IPS-18c (cell line): ENCODE data around the gene FAM117A.
"Not testable (repeated sequence)": the region's sequence is repeated elsewhere in the genome, so short reads cannot be mapped to it uniquely, and the experiment has no call there.

Experiments
- H3K4me3 ChIP-seq: 2 replicates; pipeline ENCODE4 v1.7.0; 2013; ENCODE audit warnings: low read depth, mild to moderate bottlenecking, low read length, moderate library complexity; ENCODE audit not compliant: insufficient read depth
- H3K9me3 ChIP-seq: one replicate; pipeline ENCODE4 v1.6.1; 2013; ENCODE audit warnings: mild to moderate bottlenecking, low read length, moderate library complexity; ENCODE audit not compliant: control insufficient read depth, insufficient read depth

FAM117A gene

GRCh38 chr17:49727380-49727779 is 36.6 kb downstream of the FAM117A start:
- H3K9me3 ChIP-seq, result no peaks in the 10 kb centered on the region
- no peak overlapping the region for H3K4me3 ChIP-seq

- no peaks in the 10 kb centered on the region for H3K9me3 ChIP-seq
- H3K4me3 ChIP-seq, result no peak overlapping the region
Observed at GRCh38 chr17:49725452-49726130, 38.3 kb downstream of the FAM117A start.

GRCh38 chr17:49724552-49724951 is 39.4 kb downstream of the FAM117A start:
- H3K4me3 ChIP-seq, H3K9me3 ChIP-seq: not testable (repeated sequence)

- Histone ChIP-seq H3K9me3 (no peaks in the 10 kb centered on the region), H3K4me3 (no peak overlapping the region)
Observed at GRCh38 chr17:49723423-49723822, 40.5 kb downstream of the FAM117A start.

GRCh38 chr17:49722066-49722465 is 41.9 kb downstream of the FAM117A start:
- no peaks in the 10 kb centered on the region for H3K9me3 ChIP-seq
- no peak overlapping the region for H3K4me3 ChIP-seq

GRCh38 chr17:49717371-49717861 is 46.5 kb downstream of the FAM117A start:
- no peak overlapping the region for H3K4me3 ChIP-seq
- peaks cover 1% of the 10 kb centered on the region for H3K9me3 ChIP-seq

- peaks cover 2% of the 10 kb centered on the region for H3K9me3 ChIP-seq
- no peak overlapping the region for H3K4me3 ChIP-seq
Observed at GRCh38 chr17:49716668-49717364, 47.1 kb downstream of the FAM117A start.

- no peak overlapping the region for H3K4me3 ChIP-seq
- peaks cover 2% of the 10 kb centered on the region for H3K9me3 ChIP-seq
Observed at GRCh38 chr17:49715717-49716279, 48.1 kb downstream of the FAM117A start.

GRCh38 chr17:49715216-49715615 is 48.7 kb downstream of the FAM117A start:
- H3K9me3 ChIP-seq, result peaks cover 2% of the 10 kb centered on the region
- no peak overlapping the region for H3K4me3 ChIP-seq

- no peak overlapping the region for H3K4me3 ChIP-seq
- peaks cover 2% of the 10 kb centered on the region for H3K9me3 ChIP-seq
Observed at GRCh38 chr17:49708515-49709183, 55.3 kb downstream of the FAM117A start.

- peaks cover 2% of the 10 kb centered on the region for H3K9me3 ChIP-seq
- peak within 1 kb of the TSS; percentile 85 for H3K4me3 ChIP-seq
Observed at GRCh38 chr17:49707608-49708514, 56.1 kb downstream of the FAM117A start, which contains the start of gene SLC35B1. Gene SLC35B1 (minus strand): TSS chr17:49707964. CDS start chr17:49707833, 131 bp downstream.

- H3K4me3 ChIP-seq, result peak overlapping the region; percentile 85
- no peaks in the 10 kb centered on the region for H3K9me3 ChIP-seq
Observed at GRCh38 chr17:49707246-49707607, 56.7 kb downstream of the FAM117A start.

GRCh38 chr17:49705254-49705653 is 58.7 kb downstream of the FAM117A start:
- Histone ChIP-seq H3K9me3 (no peaks in the 10 kb centered on the region), H3K4me3 (no peak overlapping the region)

- H3K4me3 ChIP-seq, result no peak overlapping the region
- no peaks in the 10 kb centered on the region for H3K9me3 ChIP-seq
Observed at GRCh38 chr17:49703557-49704277, 60.2 kb downstream of the FAM117A start.

- Histone ChIP-seq H3K9me3 (no peaks in the 10 kb centered on the region), H3K4me3 (no peak overlapping the region)
Observed at GRCh38 chr17:49700960-49701359, 63.0 kb downstream of the FAM117A start.

- Histone ChIP-seq H3K9me3 (no peaks in the 10 kb centered on the region), H3K4me3 (no peak overlapping the region)
Observed at GRCh38 chr17:49699966-49700575, 63.9 kb downstream of the FAM117A start.
